GM23338 (cell line): ENCODE measurements around the gene KLHL8. TPM values are rescaled to one million over a fixed set of nuclear protein-coding genes. Genes with fewer than 3 reads are reported as not detected.

ENCODE experiments used
- ATAC-seq: fragments of 200-7000 bp; cut with Tn5 transposase; 3 replicates; pipeline ENCODE4 v1.9.1; 2020
- DNase-seq: peaks from one replicate; pipeline ENCODE4 v3.0.0-alpha.2; 2015; ENCODE audit warnings: low spot score
- H2AFZ ChIP-seq: fragments of 200-600 bp; sonication (generic); 2 replicates; pipeline ENCODE4 v1.8.0; 2016; ENCODE audit warnings: antibody characterized with exemption, mild to moderate bottlenecking, moderate library complexity
- H3F3A ChIP-seq: fragments of 200-600 bp; sonication (generic); replicated peaks from 2 replicates; pipeline ENCODE4 v1.8.0; 2017; ENCODE audit warnings: antibody characterized with exemption, mixed run types, low read depth
- H3K27ac ChIP-seq: fragments of 200-600 bp; sonication (generic); 2 replicates; pipeline ENCODE4 v1.6.1; 2016; ENCODE audit warnings: low read depth
- H3K27me3 ChIP-seq: fragments of 200-600 bp; sonication (generic); 2 replicates; pipeline ENCODE4 v1.8.0; 2016; ENCODE audit warnings: mild to moderate bottlenecking, mixed run types, moderate library complexity; ENCODE audit not compliant: insufficient read depth
- H3K36me3 ChIP-seq: fragments of 200-600 bp; sonication (generic); 2 replicates; pipeline ENCODE4 v1.8.0; 2016; ENCODE audit warnings: mild to moderate bottlenecking; ENCODE audit not compliant: insufficient read depth
- H3K4me1 ChIP-seq: fragments of 200-600 bp; sonication (generic); 2 replicates; pipeline ENCODE4 v1.8.0; 2016; ENCODE audit warnings: mild to moderate bottlenecking, moderate library complexity; ENCODE audit not compliant: insufficient read depth
- H3K4me2 ChIP-seq: fragments of 200-600 bp; sonication (generic); 2 replicates; pipeline ENCODE4 v1.7.1; 2017; ENCODE audit warnings: mixed run types
- H3K4me3 ChIP-seq: fragments of 200-600 bp; sonication (generic); 2 replicates; pipeline ENCODE4 v1.6.1; 2016; ENCODE audit warnings: mixed run types
- H3K79me2 ChIP-seq: fragments of 200-600 bp; sonication (generic); replicated peaks from 2 replicates; pipeline ENCODE4 v1.8.0; 2017; ENCODE audit warnings: mild to moderate bottlenecking; ENCODE audit not compliant: insufficient read depth
- H3K9me2 ChIP-seq: fragments of 200-600 bp; sonication (generic); 2 replicates; pipeline ENCODE4 v1.8.0; 2017; ENCODE audit not compliant: insufficient read depth
- H4K20me1 ChIP-seq: fragments of 200-600 bp; sonication (generic); replicated peaks from 2 replicates; pipeline ENCODE4 v1.8.0; 2017; ENCODE audit warnings: mild to moderate bottlenecking; ENCODE audit not compliant: insufficient read depth
- H3K27ac Mint-ChIP-seq: 2 replicates; pipeline ENCODE4 v1.8.0; 2020; ENCODE audit warnings: inconsistent platforms, mild to moderate bottlenecking, moderate library complexity, mixed read lengths
- H3K27me3 Mint-ChIP-seq: 3 replicates; pipeline ENCODE4 v1.8.0; 2022; ENCODE audit warnings: low read depth, mild to moderate bottlenecking, moderate library complexity, mixed read lengths, inconsistent platforms; ENCODE audit not compliant: insufficient read depth, poor library complexity
- H3K36me3 Mint-ChIP-seq: 3 replicates; pipeline ENCODE4 v1.8.0; 2021; ENCODE audit warnings: low read depth, mild to moderate bottlenecking, inconsistent platforms, moderate library complexity, mixed read lengths
- H3K4me1 Mint-ChIP-seq: 3 replicates; pipeline ENCODE4 v1.8.0; 2020; ENCODE audit warnings: mild to moderate bottlenecking, inconsistent platforms, mixed read lengths
- H3K4me3 Mint-ChIP-seq: 3 replicates; pipeline ENCODE4 v1.8.0; 2021; ENCODE audit warnings: moderate library complexity, mild to moderate bottlenecking, inconsistent platforms, mixed read lengths
- H3K9me3 Mint-ChIP-seq: 3 replicates; pipeline ENCODE4 v1.8.0; 2020; ENCODE audit warnings: moderate library complexity, mild to moderate bottlenecking, inconsistent platforms, mixed read lengths
- CREB1 ChIP-seq: fragments of 250-450 bp; sonication (Bioruptor Pico); IDR thresholded peaks from 2 replicates; pipeline ENCODE4 v1.5.0; 2020; ENCODE audit warnings: low read depth, mild to moderate bottlenecking, moderate library complexity
- CTCF ChIP-seq, 2 experiments: fragments of 200-600 bp in 1 of 2; sonication (generic) in 1 of 2; conservative IDR thresholded peaks; 2 replicates each; pipeline versions ENCODE4 v1.5.1 to v1.6.1; 2016 to 2017; ENCODE audit warnings: antibody characterized with exemption in 2 of 2, low read depth in 2 of 2, mild to moderate bottlenecking in 2 of 2, moderate library complexity in 1 of 2
- ETS1 ChIP-seq: IDR thresholded peaks from 2 replicates; pipeline ENCODE4 v1.6.1; 2016; ENCODE audit warnings: antibody characterized with exemption
- EZH2 ChIP-seq: fragments of 200-600 bp; sonication (generic); IDR thresholded peaks from one replicate; pipeline ENCODE4 v1.8.0; 2017; ENCODE audit warnings: antibody characterized with exemption, mild to moderate bottlenecking, low read depth; ENCODE audit not compliant: unreplicated experiment
- EZH2phosphoT487 ChIP-seq: fragments of 200-600 bp; sonication (generic); IDR thresholded peaks from one replicate; pipeline ENCODE4 v1.8.1; 2018; ENCODE audit warnings: antibody characterized with exemption; ENCODE audit not compliant: unreplicated experiment
- JUNB ChIP-seq: IDR thresholded peaks from one replicate; pipeline ENCODE4 v1.6.1; 2016; ENCODE audit warnings: antibody characterized with exemption; ENCODE audit not compliant: unreplicated experiment
- NANOG ChIP-seq: IDR thresholded peaks from 2 replicates; pipeline ENCODE4 v1.6.1; 2016; ENCODE audit warnings: antibody characterized with exemption, borderline replicate concordance
- POLR2AphosphoS5 ChIP-seq: IDR thresholded peaks from 2 replicates; pipeline ENCODE4 v1.6.1; 2016; ENCODE audit warnings: antibody characterized with exemption, low read depth
- REST ChIP-seq: IDR thresholded peaks from one replicate; pipeline ENCODE4 v1.6.1; 2018; ENCODE audit warnings: antibody characterized with exemption; ENCODE audit not compliant: unreplicated experiment
- STAT1 ChIP-seq: IDR thresholded peaks from one replicate; pipeline ENCODE4 v1.6.1; 2016; ENCODE audit warnings: antibody characterized with exemption; ENCODE audit not compliant: unreplicated experiment
- ZNF114 ChIP-seq: fragments of 250-450 bp; sonication (Bioruptor Pico); IDR thresholded peaks from 2 replicates; pipeline ENCODE4 v1.5.0; 2020; ENCODE audit warnings: mild to moderate bottlenecking, moderate library complexity
- ZNF331 ChIP-seq: fragments of 250-450 bp; sonication (Bioruptor Pico); IDR thresholded peaks from 2 replicates; pipeline ENCODE4 v1.5.0; 2020; ENCODE audit warnings: low read depth, mild to moderate bottlenecking, moderate library complexity
- ZNF462 ChIP-seq: fragments of 250-450 bp; sonication (Bioruptor Pico); IDR thresholded peaks from 2 replicates; pipeline ENCODE4 v1.5.0; 2020; ENCODE audit warnings: mild to moderate bottlenecking, moderate library complexity
- polyA plus RNA-seq: library from polyadenylated mRNA; unstranded; fragments of >200 nt; fragmentation: Nextera tagmentation; extraction: Ambion mirVana; gene quantifications from 2 replicates; pipeline ENCODE4 v1.2.1, GENCODE V29; 2016
- total RNA-seq: library from RNA; depleted of rRNA; stranded (reverse); fragments of >200 nt; shearing (Covaris generic); gene quantifications from 2 replicates; pipeline ENCODE4 v1.2.3, GENCODE V29; 2014

Gene KLHL8
- total and polyA plus RNA-seq, 2 experiments from 2014 or later: 3.3 to 7.2 TPM

- H3K4me2 ChIP-seq: no peak overlapping the region
- 0 out of 2 replicates have a peak, but pooled peaks cover 3% of the 10 kb centered on the region for H3K4me1 ChIP-seq
- no peak for TF ChIP-seq CTCF (conservative IDR thresholded peaks at IDR 0.05; ENCODE audit: low read depth in 2 of 2)
- no peak for TF ChIP-seq EZH2
- no peak for TF ChIP-seq NANOG
- no peak for TF ChIP-seq ZNF462 (CRISPR knock-in tag)
- TF ChIP-seq ETS1: no peak
- no peak for TF ChIP-seq JUNB
- TF ChIP-seq CREB1 (CRISPR knock-in tag): no peak
- no peak for TF ChIP-seq EZH2phosphoT487
- TF ChIP-seq STAT1: no peak
- no peak for TF ChIP-seq REST
- no peak for TF ChIP-seq ZNF114 (CRISPR knock-in tag)
- no peak for TF ChIP-seq POLR2AphosphoS5
- TF ChIP-seq ZNF331 (CRISPR knock-in tag): no peak
- H4K20me1 ChIP-seq: no peaks in the 10 kb centered on the region
- Mint-ChIP-seq H3K27me3 (peaks cover 2% of the 10 kb centered on the region), H3K9me3 (no peaks in the 10 kb centered on the region), H3K4me1 (peaks cover 5% of the 10 kb centered on the region; the same call in 1 of the 3 replicates), H3K36me3 (no peaks in the 10 kb centered on the region), H3K27ac (no peak overlapping the region), H3K4me3 (no peak overlapping the region)
- H2AFZ ChIP-seq: no peak overlapping the region
- DNase-seq (no peak), ATAC-seq (no peak)
- H3K27ac ChIP-seq: no peak overlapping the region
- no peaks in the 10 kb centered on the region for H3F3A ChIP-seq
- no peaks in the 10 kb centered on the region for H3K27me3 ChIP-seq
- H3K4me3 ChIP-seq: no peak overlapping the region
- H3K9me2 ChIP-seq: no peaks in the 10 kb centered on the region
- H3K79me2 ChIP-seq: no peaks in the 10 kb centered on the region
- H3K36me3 ChIP-seq: no peaks in the 10 kb centered on the region
Observed at GRCh38 chr4:87151730-87152129, 68.7 kb downstream of the KLHL8 start.
